ENCODE results near the gene SVBP.
A peak's percentile ranks its signal among the peaks of the same experiment; 100 is the strongest.

SVBP gene

DNA sequence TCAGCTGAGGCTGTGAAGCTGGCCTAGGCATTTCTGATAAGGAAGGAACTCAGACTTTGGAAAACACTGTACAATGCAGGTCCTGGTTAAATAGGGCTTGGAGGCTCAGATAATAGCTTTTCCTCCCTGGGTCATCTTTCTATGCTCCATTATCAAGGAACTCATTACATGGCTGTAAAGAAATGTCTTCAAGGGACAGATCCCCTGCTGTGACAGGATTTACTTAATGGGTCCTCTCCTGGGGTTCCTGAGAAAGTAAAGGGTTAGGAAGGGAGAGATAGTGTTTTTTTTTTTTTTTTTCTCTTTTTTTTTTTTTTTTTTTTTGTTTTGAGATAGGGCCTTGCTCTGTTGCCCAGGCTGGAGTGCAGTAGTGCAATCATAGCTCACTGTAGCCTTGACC, 14.1 kb upstream of the SVBP start:
- Histone ChIP-seq H3K36me3 (ENCODE audit: control insufficient read depth in 2 of 2, insufficient read depth in 1 of 2, low read length in 2 of 2) (no peaks in the 10 kb centered on the region), H3K9me3 (ENCODE audit: control insufficient read depth, insufficient read depth, low read depth, low read length) (no peaks in the 10 kb centered on the region), H3K4me1 (ENCODE audit: control insufficient read depth, insufficient read depth, low read length) (peaks cover 3% of the 10 kb centered on the region), H3K27ac (ENCODE audit: extremely low read depth, low read depth, low read length) (no peak overlapping the region), H3K4me3 (ENCODE audit: low read depth, low read length) (no peak overlapping the region)
- POLR2A ChIA-PET = interaction anchor here (0.6 to 0.9 kb wide), 2 partner anchors 52 to 64 kb away, joined by 6 read pairs; partner anchors contain the start of gene C1orf50
- CTCF ChIA-PET = interaction anchor here (0.6 to 1.2 kb wide), 3 partner anchors 11 to 69 kb away, joined by 3 to 4 read pairs (median 3); no protein-coding TSS in a partner anchor
- TF ChIP-seq KLF1 (tag by site-specific recombination; IDR thresholded peaks at IDR 0.05) (no peak), ZIC2 (tag by site-specific recombination; IDR thresholded peaks at IDR 0.05) (peak; percentile 24; the same call in 1 of the 2 replicates), ZNF658 (tag by site-specific recombination; IDR thresholded peaks at IDR 0.05) (no peak), KLF8 (tag by site-specific recombination; IDR thresholded peaks at IDR 0.05) (no peak), ZNF132 (tag by site-specific recombination; IDR thresholded peaks at IDR 0.05; ENCODE audit: borderline replicate concordance) (no peak), GLIS1 (tag by site-specific recombination; IDR thresholded peaks at IDR 0.05) (0 out of 2 replicates have a peak, but pooled peaks have one; percentile 47)
- TF ChIP-seq, protein P1, sequence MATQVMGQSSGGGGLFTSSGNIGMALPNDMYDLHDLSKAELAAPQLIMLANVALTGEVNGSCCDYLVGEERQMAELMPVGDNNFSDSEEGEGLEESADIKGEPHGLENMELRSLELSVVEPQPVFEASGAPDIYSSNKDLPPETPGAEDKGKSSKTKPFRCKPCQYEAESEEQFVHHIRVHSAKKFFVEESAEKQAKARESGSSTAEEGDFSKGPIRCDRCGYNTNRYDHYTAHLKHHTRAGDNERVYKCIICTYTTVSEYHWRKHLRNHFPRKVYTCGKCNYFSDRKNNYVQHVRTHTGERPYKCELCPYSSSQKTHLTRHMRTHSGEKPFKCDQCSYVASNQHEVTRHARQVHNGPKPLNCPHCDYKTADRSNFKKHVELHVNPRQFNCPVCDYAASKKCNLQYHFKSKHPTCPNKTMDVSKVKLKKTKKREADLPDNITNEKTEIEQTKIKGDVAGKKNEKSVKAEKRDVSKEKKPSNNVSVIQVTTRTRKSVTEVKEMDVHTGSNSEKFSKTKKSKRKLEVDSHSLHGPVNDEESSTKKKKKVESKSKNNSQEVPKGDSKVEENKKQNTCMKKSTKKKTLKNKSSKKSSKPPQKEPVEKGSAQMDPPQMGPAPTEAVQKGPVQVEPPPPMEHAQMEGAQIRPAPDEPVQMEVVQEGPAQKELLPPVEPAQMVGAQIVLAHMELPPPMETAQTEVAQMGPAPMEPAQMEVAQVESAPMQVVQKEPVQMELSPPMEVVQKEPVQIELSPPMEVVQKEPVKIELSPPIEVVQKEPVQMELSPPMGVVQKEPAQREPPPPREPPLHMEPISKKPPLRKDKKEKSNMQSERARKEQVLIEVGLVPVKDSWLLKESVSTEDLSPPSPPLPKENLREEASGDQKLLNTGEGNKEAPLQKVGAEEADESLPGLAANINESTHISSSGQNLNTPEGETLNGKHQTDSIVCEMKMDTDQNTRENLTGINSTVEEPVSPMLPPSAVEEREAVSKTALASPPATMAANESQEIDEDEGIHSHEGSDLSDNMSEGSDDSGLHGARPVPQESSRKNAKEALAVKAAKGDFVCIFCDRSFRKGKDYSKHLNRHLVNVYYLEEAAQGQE (tag by site-specific recombination; IDR thresholded peaks at IDR 0.05) = no peak

DNA sequence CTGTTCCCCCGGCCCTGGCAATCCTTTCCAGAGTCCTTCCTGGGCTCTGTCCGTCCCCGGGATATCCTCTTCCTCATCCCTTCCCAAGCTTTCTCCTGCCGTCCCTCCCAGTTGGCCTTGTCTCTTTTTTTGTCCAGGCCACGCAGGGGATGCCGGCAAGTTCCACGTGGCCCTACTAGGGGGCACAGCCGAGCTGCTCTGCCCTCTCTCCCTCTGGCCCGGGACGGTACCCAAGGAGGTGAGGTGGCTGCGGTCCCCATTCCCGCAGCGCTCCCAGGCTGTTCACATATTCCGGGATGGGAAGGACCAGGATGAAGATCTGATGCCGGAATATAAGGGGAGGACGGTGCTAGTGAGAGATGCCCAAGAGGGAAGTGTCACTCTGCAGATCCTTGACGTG, 13.4 kb upstream of the SVBP start:
- 0 out of 2 replicates have a peak, but pooled peaks have one; percentile 9 for TF ChIP-seq IKZF3 (tag by site-specific recombination; IDR thresholded peaks at IDR 0.05)
- TF ChIP-seq, protein P2, sequence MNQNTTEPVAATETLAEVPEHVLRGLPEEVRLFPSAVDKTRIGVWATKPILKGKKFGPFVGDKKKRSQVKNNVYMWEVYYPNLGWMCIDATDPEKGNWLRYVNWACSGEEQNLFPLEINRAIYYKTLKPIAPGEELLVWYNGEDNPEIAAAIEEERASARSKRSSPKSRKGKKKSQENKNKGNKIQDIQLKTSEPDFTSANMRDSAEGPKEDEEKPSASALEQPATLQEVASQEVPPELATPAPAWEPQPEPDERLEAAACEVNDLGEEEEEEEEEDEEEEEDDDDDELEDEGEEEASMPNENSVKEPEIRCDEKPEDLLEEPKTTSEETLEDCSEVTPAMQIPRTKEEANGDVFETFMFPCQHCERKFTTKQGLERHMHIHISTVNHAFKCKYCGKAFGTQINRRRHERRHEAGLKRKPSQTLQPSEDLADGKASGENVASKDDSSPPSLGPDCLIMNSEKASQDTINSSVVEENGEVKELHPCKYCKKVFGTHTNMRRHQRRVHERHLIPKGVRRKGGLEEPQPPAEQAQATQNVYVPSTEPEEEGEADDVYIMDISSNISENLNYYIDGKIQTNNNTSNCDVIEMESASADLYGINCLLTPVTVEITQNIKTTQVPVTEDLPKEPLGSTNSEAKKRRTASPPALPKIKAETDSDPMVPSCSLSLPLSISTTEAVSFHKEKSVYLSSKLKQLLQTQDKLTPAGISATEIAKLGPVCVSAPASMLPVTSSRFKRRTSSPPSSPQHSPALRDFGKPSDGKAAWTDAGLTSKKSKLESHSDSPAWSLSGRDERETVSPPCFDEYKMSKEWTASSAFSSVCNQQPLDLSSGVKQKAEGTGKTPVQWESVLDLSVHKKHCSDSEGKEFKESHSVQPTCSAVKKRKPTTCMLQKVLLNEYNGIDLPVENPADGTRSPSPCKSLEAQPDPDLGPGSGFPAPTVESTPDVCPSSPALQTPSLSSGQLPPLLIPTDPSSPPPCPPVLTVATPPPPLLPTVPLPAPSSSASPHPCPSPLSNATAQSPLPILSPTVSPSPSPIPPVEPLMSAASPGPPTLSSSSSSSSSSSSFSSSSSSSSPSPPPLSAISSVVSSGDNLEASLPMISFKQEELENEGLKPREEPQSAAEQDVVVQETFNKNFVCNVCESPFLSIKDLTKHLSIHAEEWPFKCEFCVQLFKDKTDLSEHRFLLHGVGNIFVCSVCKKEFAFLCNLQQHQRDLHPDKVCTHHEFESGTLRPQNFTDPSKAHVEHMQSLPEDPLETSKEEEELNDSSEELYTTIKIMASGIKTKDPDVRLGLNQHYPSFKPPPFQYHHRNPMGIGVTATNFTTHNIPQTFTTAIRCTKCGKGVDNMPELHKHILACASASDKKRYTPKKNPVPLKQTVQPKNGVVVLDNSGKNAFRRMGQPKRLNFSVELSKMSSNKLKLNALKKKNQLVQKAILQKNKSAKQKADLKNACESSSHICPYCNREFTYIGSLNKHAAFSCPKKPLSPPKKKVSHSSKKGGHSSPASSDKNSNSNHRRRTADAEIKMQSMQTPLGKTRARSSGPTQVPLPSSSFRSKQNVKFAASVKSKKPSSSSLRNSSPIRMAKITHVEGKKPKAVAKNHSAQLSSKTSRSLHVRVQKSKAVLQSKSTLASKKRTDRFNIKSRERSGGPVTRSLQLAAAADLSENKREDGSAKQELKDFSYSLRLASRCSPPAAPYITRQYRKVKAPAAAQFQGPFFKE (tag by site-specific recombination; IDR thresholded peaks at IDR 0.05; ENCODE audit: borderline replicate concordance) = no peak
- Histone ChIP-seq H3K36me3 (ENCODE audit: control insufficient read depth in 2 of 2, insufficient read depth in 1 of 2, low read length in 2 of 2) (no peaks in the 10 kb centered on the region), H3K4me3 (ENCODE audit: low read depth, low read length) (no peak overlapping the region), H3K9me3 (ENCODE audit: control insufficient read depth, insufficient read depth, low read depth, low read length) (no peaks in the 10 kb centered on the region), H3K27ac (ENCODE audit: extremely low read depth, low read depth, low read length) (no peak overlapping the region), H3K4me1 (ENCODE audit: control insufficient read depth, insufficient read depth, low read length) (peaks cover 3% of the 10 kb centered on the region)
- ChIA-PET CTCF (interaction anchor here (0.7 kb wide), 1 partner anchor 10 kb away, joined by 3 read pairs; no protein-coding TSS in a partner anchor), POLR2A (no interaction called here)

DNA sequence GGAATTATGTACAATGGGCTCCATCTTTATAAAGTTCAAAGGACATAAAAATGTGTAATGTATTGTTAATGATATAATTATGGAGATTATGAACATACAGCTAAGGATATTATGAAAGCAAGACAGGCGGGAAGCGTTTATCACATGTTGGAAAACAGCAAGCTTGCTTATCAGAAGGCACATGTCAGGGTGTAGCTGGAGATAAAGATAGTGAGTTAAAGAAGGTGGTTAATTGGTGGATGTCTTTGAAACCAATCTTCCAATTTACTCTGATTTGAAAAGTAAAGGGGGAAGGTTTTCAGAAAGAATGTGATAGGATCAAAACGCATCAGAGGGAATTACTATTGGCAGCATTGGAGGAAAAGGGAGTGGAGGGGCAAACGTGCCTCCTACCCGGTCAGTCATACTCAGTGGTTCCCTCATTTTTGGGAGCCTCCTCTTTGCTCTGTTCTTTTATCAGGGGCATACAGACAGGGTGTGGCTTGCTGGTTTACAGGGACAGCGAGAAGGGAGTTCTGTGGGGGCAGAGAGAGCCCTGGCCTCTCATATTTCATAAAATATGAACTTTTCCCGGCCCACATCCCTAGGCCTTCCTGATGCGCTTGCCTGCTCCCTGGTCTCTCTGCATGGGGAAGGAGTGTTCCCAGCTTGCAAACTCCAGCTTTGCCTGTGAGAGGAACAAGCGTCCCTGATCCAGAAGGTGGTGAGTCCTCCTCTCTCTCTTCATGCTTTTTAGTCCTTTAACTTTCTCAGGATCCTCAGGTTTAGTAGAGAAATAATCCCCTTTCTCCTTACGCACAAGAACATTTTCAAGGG, 8.0 kb upstream of the SVBP start:
- no peaks in the 10 kb centered on the region for H3K36me3 ChIP-seq (ENCODE audit: control insufficient read depth in 2 of 2, insufficient read depth in 1 of 2, low read length in 2 of 2)
- ChIA-PET POLR2A (interaction anchor here (1.4 kb wide), 1 partner anchor 21 kb away, joined by 6 read pairs; the partner anchor contains the start of gene ZNF691), CTCF (interaction anchor here (1.0 to 1.5 kb wide), 3 partner anchors 11 to 248 kb away, joined by 3 read pairs; no protein-coding TSS in a partner anchor)
- peaks cover 2% of the 10 kb centered on the region for H3K4me1 ChIP-seq (ENCODE audit: control insufficient read depth, insufficient read depth, low read length)
- no peak overlapping the region for H3K27ac ChIP-seq (ENCODE audit: extremely low read depth, low read depth, low read length)
- TF ChIP-seq ZNF146 (tag by site-specific recombination; IDR thresholded peaks at IDR 0.05) (no peak), ZNF544 (tag by site-specific recombination; IDR thresholded peaks at IDR 0.05) (no peak), ZNF140 (tag by site-specific recombination; IDR thresholded peaks at IDR 0.05) (no peak), ZNF350 (tag by site-specific recombination; IDR thresholded peaks at IDR 0.05) (no peak)
- no peaks in the 10 kb centered on the region for H3K9me3 ChIP-seq (ENCODE audit: control insufficient read depth, insufficient read depth, low read depth, low read length)
- H3K4me3 ChIP-seq (ENCODE audit: low read depth, low read length) = no peak overlapping the region
